Pancreas (tissue), 10 donors: Measurements from ENCODE around the gene NOLC1. TPM values are rescaled to one million over a fixed set of nuclear protein-coding genes. Genes with fewer than 3 reads are reported as not detected.

Source experiments
- ATAC-seq, 4 donors: fragments of 200-7000 bp; cut with Tn5 transposase; one replicate each; pipeline versions ENCODE4 v1.8.0 to v1.9.1; 2020; ENCODE audit warnings: mild to moderate bottlenecking in 4 of 4, moderate library complexity in 4 of 4
- DNase-seq, 6 donors: peaks; one replicate each; pipeline ENCODE4 v3.0.0-alpha.2; 2020
- FAIRE-seq: peaks from 2 replicates; lab custom pipeline; 2012; peaks lifted over from hg19 to GRCh38; lab: Jason Lieb, UNC
- H3K27ac ChIP-seq, 4 donors: fragments of 200-600 bp; sonication (generic); 1 replicate in 3 of 4; 2 replicates in 1 of 4; pipeline versions ENCODE4 v1.5.0 to v1.8.0; 2020
- H3K27me3 ChIP-seq, 4 donors: fragments of 200-600 bp; one replicate each; pipeline ENCODE4 v1.8.0; 2021
- H3K36me3 ChIP-seq, 3 donors: fragments of 200-600 bp; sonication (generic) in 1 of 3; one replicate each; pipeline versions ENCODE4 v1.5.0 to v1.8.0; 2020 to 2021
- H3K4me1 ChIP-seq, 3 donors: fragments of 200-600 bp; one replicate each; pipeline ENCODE4 v1.8.0; 2021
- H3K4me3 ChIP-seq, 4 donors: fragments of 200-600 bp; sonication (generic) in 2 of 4; one replicate each; pipeline versions ENCODE4 v1.5.0 to v1.8.0; 2020 to 2021
- H3K9me3 ChIP-seq, 4 donors: fragments of 200-600 bp; one replicate each; pipeline ENCODE4 v1.8.0; 2021
- WGBS, 2 donors: extraction: QIAGEN DNeasy Blood & Tissue Kit; methylation state at CpG; one replicate each; pipeline ENCODE4 v1.1.7; 2013; 5-methylcytosine and 5-hydroxymethylcytosine counted together
- intact Hi-C, 3 donors: fragments of 100-400 bp; cut with DNase I; formaldehyde crosslinking; loops; one replicate each; pipeline versions ENCODE4 v1.11.1 to v1.14.2; 2022
- polyA plus RNA-seq, 2 donors: library from polyadenylated mRNA; stranded (reverse); fragments of 200-250 nt; gene quantifications; one replicate each; pipeline ENCODE4 v1.2.3, GENCODE V29; 2013
- total RNA-seq, 6 donors: library from RNA; stranded (reverse); fragmentation: NEBNext Ultra II Directional in 4 of 6; extraction: Animal tissue kit (Norgen Biotek cat#: 25700) in 4 of 6; gene quantifications; one replicate each; pipeline versions ENCODE4 v1.2.1 to v1.2.4, GENCODE V29; 2021 to 2023
- TF ChIP-seq, protein P1 (sequence below), 4 donors: fragments of 200-600 bp; sonication (generic) in 3 of 4; IDR thresholded peaks; one replicate each; pipeline versions ENCODE4 v1.5.0 to v1.8.0; 2021; ENCODE audit warnings: antibody characterized with exemption in 4 of 4
- donor health status: healthy with polysubstance abuse.
- donor health status: DM: no; HTN: no; CAD: no; lungs with moderate emphysema.
- donor health status: DM: no; HTN: no; CAD: no.
- donor health status: control.
- donor health status: control.
- donor health status: Bipolar disorder and iron deficiency.
- donor health status: DM: yes; HTN: yes; CAD: no.
- donor health status: DM: no; HTN: no; CAD: no.
- donor health status: DM: no; HTN: no; CAD: no.
- donor health status: DM: yes; HTN: yes; CAD: no.

NOLC1 gene
- total and polyA plus RNA-seq, 8 donors = 14.8 to 33.7 (median 25.7) TPM

DNA sequence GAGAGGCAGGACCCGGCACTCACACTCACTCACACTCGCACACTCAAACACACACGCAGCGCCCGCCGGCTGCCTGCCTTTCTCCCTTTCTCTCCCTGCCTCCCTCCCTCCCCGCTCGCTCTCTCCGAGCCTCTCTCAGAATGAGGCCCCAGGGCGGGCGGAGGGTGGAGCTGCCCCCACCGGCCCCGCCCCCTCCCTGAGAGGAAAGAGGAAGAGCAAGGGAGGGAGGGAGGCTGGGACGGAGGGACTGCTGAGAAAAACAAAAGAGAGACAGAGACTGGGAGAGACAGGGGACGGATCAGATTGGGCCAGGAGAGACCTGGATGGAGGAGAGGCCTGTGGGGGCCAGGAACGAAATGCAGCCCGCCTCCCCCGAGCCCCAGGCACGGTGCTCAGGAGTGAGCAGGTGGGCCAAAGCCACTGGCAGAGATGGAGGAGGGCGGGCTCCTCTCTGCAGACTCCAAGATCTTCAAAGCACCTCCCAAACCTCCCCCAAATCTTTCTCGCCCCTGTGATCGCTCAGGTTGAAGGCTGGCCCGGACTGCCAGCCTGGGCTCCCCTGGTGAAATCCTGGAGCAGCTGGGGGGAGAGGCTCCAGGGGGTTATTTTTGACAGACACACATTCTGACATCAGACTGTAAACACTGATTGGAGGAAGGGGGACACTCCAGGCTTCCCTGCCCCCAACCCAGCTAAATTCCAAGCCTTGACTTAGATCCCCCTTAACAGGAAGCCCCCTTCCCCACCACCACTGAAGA, 37.1 kb upstream of the NOLC1 start:
- FAIRE-seq = no peak
- peaks cover 20 to 51% (median 30%) of the 10 kb centered on the region in 3 donors for H3K4me1 ChIP-seq

DNA sequence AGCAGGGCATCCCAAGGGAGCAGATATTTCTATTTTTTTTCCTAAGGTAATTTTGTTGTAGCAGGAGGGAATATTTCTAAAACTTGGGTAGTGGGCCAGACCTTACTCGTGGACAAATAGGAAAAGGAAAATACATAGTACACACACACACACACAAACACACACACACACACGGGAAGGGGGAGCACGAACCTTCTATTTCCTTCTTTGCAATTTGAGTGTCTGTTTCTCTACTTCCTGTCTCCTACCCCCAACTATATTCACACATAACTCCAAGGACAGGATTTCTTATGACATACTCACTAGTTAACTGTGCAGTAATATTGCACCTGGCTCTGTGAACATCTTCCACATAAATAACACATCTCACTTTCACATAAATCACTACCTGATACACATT, 36.4 kb upstream of the NOLC1 start:
- FAIRE-seq = no peak
- peaks cover 0 to 4% (median 0%) of the 10 kb centered on the region in 3 donors for H3K36me3 ChIP-seq
- H3K9me3 ChIP-seq = no peaks in the 10 kb centered on the region
- WGBS, 2 donors = 7 to 10% methylated on average over 3 of the region's 3 CpGs
- H3K4me3 ChIP-seq = peak overlapping the region in 1 of 4 donors; percentile 78
- H3K27me3 ChIP-seq = no peaks in the 10 kb centered on the region
- peaks cover 20 to 51% (median 30%) of the 10 kb centered on the region in 3 donors for H3K4me1 ChIP-seq
- intact Hi-C loops = no loop called here
- TF ChIP-seq, protein P1, sequence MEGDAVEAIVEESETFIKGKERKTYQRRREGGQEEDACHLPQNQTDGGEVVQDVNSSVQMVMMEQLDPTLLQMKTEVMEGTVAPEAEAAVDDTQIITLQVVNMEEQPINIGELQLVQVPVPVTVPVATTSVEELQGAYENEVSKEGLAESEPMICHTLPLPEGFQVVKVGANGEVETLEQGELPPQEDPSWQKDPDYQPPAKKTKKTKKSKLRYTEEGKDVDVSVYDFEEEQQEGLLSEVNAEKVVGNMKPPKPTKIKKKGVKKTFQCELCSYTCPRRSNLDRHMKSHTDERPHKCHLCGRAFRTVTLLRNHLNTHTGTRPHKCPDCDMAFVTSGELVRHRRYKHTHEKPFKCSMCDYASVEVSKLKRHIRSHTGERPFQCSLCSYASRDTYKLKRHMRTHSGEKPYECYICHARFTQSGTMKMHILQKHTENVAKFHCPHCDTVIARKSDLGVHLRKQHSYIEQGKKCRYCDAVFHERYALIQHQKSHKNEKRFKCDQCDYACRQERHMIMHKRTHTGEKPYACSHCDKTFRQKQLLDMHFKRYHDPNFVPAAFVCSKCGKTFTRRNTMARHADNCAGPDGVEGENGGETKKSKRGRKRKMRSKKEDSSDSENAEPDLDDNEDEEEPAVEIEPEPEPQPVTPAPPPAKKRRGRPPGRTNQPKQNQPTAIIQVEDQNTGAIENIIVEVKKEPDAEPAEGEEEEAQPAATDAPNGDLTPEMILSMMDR (IDR thresholded peaks at IDR 0.05) = no peak
- no peak for ATAC-seq
- no peak for DNase-seq
- H3K27ac ChIP-seq = peak overlapping the region in 3 of 4 donors; percentile 58 to 89 (median 81)

More for the DNA sequence above, 37.1 kb upstream of the NOLC1 start:
- 2% methylated on average over 17 to 23 of the region's 23 CpGs for WGBS, 2 donors
- peak overlapping the region; percentile 56 to 78 (median 68) for H3K4me3 ChIP-seq
- ATAC-seq (peak; percentile 82 to 88 (median 85)), DNase-seq (peak; percentile 75 to 94 (median 90))
- TF ChIP-seq, protein P1 (IDR thresholded peaks at IDR 0.05) = no peak
- no peaks in the 10 kb centered on the region for H3K9me3 ChIP-seq
- H3K36me3 ChIP-seq = peaks cover 0 to 11% (median 0%) of the 10 kb centered on the region in 3 donors
- H3K27me3 ChIP-seq = no peaks in the 10 kb centered on the region
- intact Hi-C loops = no loop called here
- H3K27ac ChIP-seq = peak overlapping the region in 3 of 4 donors; percentile 58 to 89 (median 81)

DNA sequence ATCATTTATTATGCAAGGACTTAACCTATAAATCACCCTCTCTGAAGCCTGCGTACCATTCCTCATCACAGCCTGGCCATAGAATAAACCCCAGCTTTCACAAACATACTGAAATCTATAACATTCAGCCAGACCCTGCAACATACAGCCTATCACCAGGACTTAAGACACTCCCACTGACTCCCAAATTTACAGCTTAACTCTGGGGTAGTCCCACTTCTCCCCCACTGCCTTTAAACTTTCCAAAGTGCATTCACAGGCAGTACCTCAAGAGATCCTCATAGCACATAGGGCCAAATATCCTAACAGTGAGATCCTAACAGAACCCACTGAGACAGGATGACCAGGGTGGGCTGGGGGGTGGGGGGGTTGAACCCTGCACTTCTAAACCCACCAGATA, 35.5 kb upstream of the NOLC1 start:
- Histone ChIP-seq H3K27me3 (no peaks in the 10 kb centered on the region), H3K9me3 (no peaks in the 10 kb centered on the region), H3K4me3 (peak overlapping the region in 1 of 4 donors; percentile 6), H3K36me3 (no peaks in the 10 kb centered on the region), H3K4me1 (peaks cover 20 to 51% (median 30%) of the 10 kb centered on the region in 3 donors), H3K27ac (peak overlapping the region in 3 of 4 donors; percentile 55 to 89 (median 81))
- TF ChIP-seq, protein P1 (IDR thresholded peaks at IDR 0.05) = no peak
- no peak for FAIRE-seq
- DNase-seq = no peak
- no peak for ATAC-seq
- intact Hi-C loops = no loop called here
- 83 to 90% methylated on average over 1 of the region's 1 CpG for WGBS, 2 donors

DNA sequence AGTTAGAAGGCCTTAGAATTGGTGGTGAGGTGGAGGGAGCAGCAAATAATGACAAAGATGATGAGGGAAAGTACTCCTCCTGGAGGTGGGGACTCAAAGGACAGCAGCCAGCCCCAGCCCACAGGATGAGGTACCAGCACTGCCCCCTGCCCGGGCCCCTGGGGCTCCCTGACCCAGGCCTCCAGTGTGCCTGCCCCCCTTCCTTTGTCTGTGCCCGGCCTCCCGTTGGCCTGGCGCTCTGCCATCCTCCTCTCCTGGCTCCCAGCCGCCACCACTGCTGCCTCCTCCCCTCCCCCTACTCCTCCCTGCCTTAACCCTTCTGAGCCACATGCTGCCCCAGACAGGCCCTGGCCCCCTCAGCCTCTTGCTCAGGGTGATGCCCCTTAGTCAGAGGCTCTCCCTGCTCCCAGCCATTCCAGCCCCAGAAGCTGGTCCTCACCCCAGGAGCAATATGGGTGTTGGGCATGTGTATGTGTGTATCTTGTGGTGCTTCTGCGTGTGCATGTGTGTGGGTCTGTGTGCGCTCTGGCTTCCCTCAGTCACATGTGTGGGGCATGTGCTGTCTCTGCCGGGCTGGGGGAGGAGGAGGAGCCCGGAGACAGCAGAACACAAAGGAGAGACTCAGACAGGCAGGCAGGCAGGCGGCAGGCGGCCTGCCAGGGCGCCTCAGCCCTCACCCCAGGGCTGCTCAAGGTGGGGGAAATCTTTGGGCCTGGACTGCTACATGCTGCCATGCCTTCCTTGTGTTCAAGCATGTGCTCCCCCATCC, 34.6 kb upstream of the NOLC1 start:
- Histone ChIP-seq H3K27ac (peak overlapping the region in 3 of 4 donors; percentile 55 to 81 (median 72)), H3K36me3 (no peaks in the 10 kb centered on the region), H3K27me3 (no peaks in the 10 kb centered on the region), H3K4me3 (peak overlapping the region in 2 of 4 donors; percentile 6 to 78), H3K4me1 (peaks cover 20 to 51% (median 30%) of the 10 kb centered on the region in 3 donors), H3K9me3 (no peaks in the 10 kb centered on the region)
- no peak for FAIRE-seq
- intact Hi-C loops = no loop called here
- peak; percentile 20 to 40 (median 34) for ATAC-seq
- TF ChIP-seq, protein P1 (IDR thresholded peaks at IDR 0.05) = no peak
- peak; percentile 78 to 94 (median 88) for DNase-seq
- 7 to 13% methylated on average over 10 to 12 of the region's 12 CpGs for WGBS, 2 donors
